ENCODE measurements around the gene TBL1X. TPM values are rescaled to one million over a fixed set of nuclear protein-coding genes. Genes with fewer than 3 reads are reported as not detected.

Gene TBL1X
- total and polyA plus RNA-seq, 2 donors (not counting 1 experiment from before 2014, with no cell fraction given): 8.8 to 65.1 TPM

DNA sequence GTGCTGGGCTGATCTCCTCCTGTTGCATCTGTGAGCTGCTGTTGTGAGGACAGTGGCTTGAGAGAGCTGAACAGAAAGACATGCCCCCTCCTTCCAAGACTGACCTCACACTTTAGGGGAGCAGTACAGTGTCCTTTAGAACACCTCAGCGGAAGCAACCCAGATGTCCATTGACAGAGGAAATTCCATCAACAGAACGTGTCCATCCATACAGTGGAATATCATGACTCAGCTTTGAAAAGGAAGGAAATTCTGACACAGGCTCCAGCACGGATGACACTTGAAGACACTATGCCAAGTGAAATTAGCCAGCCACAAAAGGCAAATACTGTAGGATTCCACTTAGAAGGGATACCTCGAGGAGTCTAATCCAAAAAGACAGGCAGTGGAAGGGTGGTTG lies 197.3 kb downstream of the TBL1X start:
- Mint-ChIP-seq H3K4me1 (peaks cover 12% of the 10 kb centered on the region), H3K27me3 (no peaks in the 10 kb centered on the region), H3K9me3 (ENCODE audit: insufficient read depth) (no peaks in the 10 kb centered on the region), H3K27ac (no peak overlapping the region), H3K4me3 (no peak overlapping the region)
- ChIA-PET CTCF (no interaction called here), POLR2A (no interaction called here)
- Histone ChIP-seq H3K27me3 (replicated peaks in 1 of 4; ENCODE audit: control extremely low read depth in 1 of 4, control insufficient read depth in 3 of 4, insufficient read depth in 4 of 4, low read length in 3 of 4) (no peaks in the 10 kb centered on the region), H3K4me3 (ENCODE audit: control extremely low read depth in 1 of 5, extremely low read depth in 1 of 5, insufficient read depth in 1 of 5, low read depth in 2 of 5, low read length in 4 of 5) (no peak overlapping the region), H3K9ac (ENCODE audit: low read length) (no peak overlapping the region), H3K4me1 (ENCODE audit: control insufficient read depth in 2 of 2, insufficient read depth in 2 of 2, low read length in 2 of 2) (peaks cover 0 to 8% of the 10 kb centered on the region in 2 donors), H3K9me3 (ENCODE audit: control extremely low read depth in 1 of 3, control insufficient read depth in 2 of 3, insufficient read depth in 1 of 3, low read length in 2 of 3) (peaks cover 0 to 2% (median 0%) of the 10 kb centered on the region in 3 donors), H3K4me2 (replicated peaks; ENCODE audit: low read depth, low read length, poor library complexity, severe bottlenecking) (no peak overlapping the region), H2AFZ (ENCODE audit: insufficient read depth, low read depth, low read length, poor library complexity, severe bottlenecking) (no peak overlapping the region), H3K79me2 (ENCODE audit: control insufficient read depth, insufficient read depth, low read length) (peaks cover 3% of the 10 kb centered on the region), H3K27ac (ENCODE audit: low read length in 2 of 2) (no peak overlapping the region), H4K20me1 (ENCODE audit: control insufficient read depth, insufficient read depth, low read length, poor library complexity, severe bottlenecking) (no peaks in the 10 kb centered on the region), H3K36me3 (replicated peaks in 1 of 2; ENCODE audit: control extremely low read depth in 1 of 2, control insufficient read depth in 1 of 2, extremely low read depth in 1 of 2, insufficient read depth in 2 of 2, low read length in 1 of 2) (peaks cover 0 to 11% of the 10 kb centered on the region in 2 experiments)
- ATAC-seq (ENCODE audit: low read depth): no peak
- 96% methylated on average over 3 of the region's 4 CpGs for WGBS (ENCODE audit: insufficient coverage)
- intact Hi-C loops (cut with micrococcal nuclease): no loop called here
- no peak for DNase-seq
- TF ChIP-seq EZH2 (IDR thresholded peaks at IDR 0.05; ENCODE audit: borderline replicate concordance, insufficient read depth, low read depth, low read length, poor library complexity, severe bottlenecking): no peak
- TF ChIP-seq, protein P1, sequence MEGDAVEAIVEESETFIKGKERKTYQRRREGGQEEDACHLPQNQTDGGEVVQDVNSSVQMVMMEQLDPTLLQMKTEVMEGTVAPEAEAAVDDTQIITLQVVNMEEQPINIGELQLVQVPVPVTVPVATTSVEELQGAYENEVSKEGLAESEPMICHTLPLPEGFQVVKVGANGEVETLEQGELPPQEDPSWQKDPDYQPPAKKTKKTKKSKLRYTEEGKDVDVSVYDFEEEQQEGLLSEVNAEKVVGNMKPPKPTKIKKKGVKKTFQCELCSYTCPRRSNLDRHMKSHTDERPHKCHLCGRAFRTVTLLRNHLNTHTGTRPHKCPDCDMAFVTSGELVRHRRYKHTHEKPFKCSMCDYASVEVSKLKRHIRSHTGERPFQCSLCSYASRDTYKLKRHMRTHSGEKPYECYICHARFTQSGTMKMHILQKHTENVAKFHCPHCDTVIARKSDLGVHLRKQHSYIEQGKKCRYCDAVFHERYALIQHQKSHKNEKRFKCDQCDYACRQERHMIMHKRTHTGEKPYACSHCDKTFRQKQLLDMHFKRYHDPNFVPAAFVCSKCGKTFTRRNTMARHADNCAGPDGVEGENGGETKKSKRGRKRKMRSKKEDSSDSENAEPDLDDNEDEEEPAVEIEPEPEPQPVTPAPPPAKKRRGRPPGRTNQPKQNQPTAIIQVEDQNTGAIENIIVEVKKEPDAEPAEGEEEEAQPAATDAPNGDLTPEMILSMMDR (IDR thresholded peaks at IDR 0.05): no peak

DNA sequence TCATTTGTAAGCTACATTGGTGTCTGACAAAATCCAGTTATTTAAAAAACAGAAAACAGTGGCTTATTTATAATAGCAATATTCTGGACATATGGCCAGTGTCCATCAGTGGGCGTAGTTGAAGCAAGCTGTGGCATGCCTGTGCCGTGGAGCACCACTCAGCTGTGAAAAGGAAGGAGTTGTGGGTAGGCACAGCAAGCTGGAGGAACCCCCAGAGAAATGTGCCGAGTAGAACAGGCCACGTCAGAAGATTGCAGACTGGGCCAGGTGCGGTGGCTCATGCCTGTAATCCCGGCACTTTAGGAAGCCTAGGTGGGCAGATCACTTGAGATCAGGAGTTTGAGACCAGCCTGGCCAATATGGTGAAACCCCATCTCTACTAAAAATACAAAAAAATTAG lies 198.4 kb downstream of the TBL1X start:
- ATAC-seq (ENCODE audit: low read depth) (no peak), DNase-seq (no peak)
- Mint-ChIP-seq H3K4me3 (no peak overlapping the region), H3K4me1 (peaks cover 4% of the 10 kb centered on the region), H3K27ac (no peak overlapping the region), H3K9me3 (ENCODE audit: insufficient read depth) (no peaks in the 10 kb centered on the region), H3K27me3 (no peaks in the 10 kb centered on the region)
- Histone ChIP-seq H3K27ac (ENCODE audit: low read length in 2 of 2) (no peak overlapping the region), H3K4me1 (ENCODE audit: control insufficient read depth in 2 of 2, insufficient read depth in 2 of 2, low read length in 2 of 2) (no peaks in the 10 kb centered on the region), H3K9me3 (ENCODE audit: control extremely low read depth in 1 of 3, control insufficient read depth in 2 of 3, insufficient read depth in 1 of 3, low read length in 2 of 3) (no peaks in the 10 kb centered on the region), H3K79me2 (ENCODE audit: control insufficient read depth, insufficient read depth, low read length) (peaks cover 3% of the 10 kb centered on the region), H3K36me3 (replicated peaks in 1 of 2; ENCODE audit: control extremely low read depth in 1 of 2, control insufficient read depth in 1 of 2, extremely low read depth in 1 of 2, insufficient read depth in 2 of 2, low read length in 1 of 2) (peaks cover 0 to 6% of the 10 kb centered on the region in 2 experiments), H3K4me3 (ENCODE audit: control extremely low read depth in 1 of 5, extremely low read depth in 1 of 5, insufficient read depth in 1 of 5, low read depth in 2 of 5, low read length in 4 of 5) (no peak overlapping the region), H2AFZ (ENCODE audit: insufficient read depth, low read depth, low read length, poor library complexity, severe bottlenecking) (no peak overlapping the region), H3K4me2 (replicated peaks; ENCODE audit: low read depth, low read length, poor library complexity, severe bottlenecking) (no peak overlapping the region), H3K9ac (ENCODE audit: low read length) (no peak overlapping the region), H3K27me3 (replicated peaks in 1 of 4; ENCODE audit: control extremely low read depth in 1 of 4, control insufficient read depth in 3 of 4, insufficient read depth in 4 of 4, low read length in 3 of 4) (no peaks in the 10 kb centered on the region), H4K20me1 (ENCODE audit: control insufficient read depth, insufficient read depth, low read length, poor library complexity, severe bottlenecking) (no peaks in the 10 kb centered on the region)
- CTCF ChIA-PET: no interaction called here
- no peak for TF ChIP-seq EZH2 (IDR thresholded peaks at IDR 0.05; ENCODE audit: borderline replicate concordance, insufficient read depth, low read depth, low read length, poor library complexity, severe bottlenecking)
- TF ChIP-seq, protein P1 (IDR thresholded peaks at IDR 0.05): no peak
- WGBS (ENCODE audit: insufficient coverage): 57% methylated on average over 4 of the region's 6 CpGs
- POLR2A ChIA-PET: no interaction called here
- intact Hi-C loops (cut with micrococcal nuclease): no loop called here

All from B cell (primary cell).